Brain microvascular endothelial cell (primary cell): Measurements from ENCODE around the gene RALGAPA1.

Experiments
- DNase-seq: peaks from one replicate; pipeline ENCODE4 v3.0.0-alpha.2; 2020
- H3K27ac ChIP-seq: fragments of 250-450 bp; sonication (Bioruptor Pico); 2 replicates; pipeline ENCODE4 v1.5.1; 2020; ENCODE audit warnings: mild to moderate bottlenecking, moderate library complexity
- H3K27me3 ChIP-seq: fragments of 250-450 bp; sonication (Bioruptor Pico); replicated peaks from 2 replicates; pipeline ENCODE4 v1.5.1; 2020; ENCODE audit warnings: mild to moderate bottlenecking
- H3K36me3 ChIP-seq: fragments of 250-450 bp; sonication (Bioruptor Pico); replicated peaks from 2 replicates; pipeline ENCODE4 v1.5.1; 2020; ENCODE audit warnings: mild to moderate bottlenecking
- H3K4me3 ChIP-seq: 2 replicates; pipeline ENCODE4 v1.5.1; 2011; ENCODE audit warnings: low read depth, mild to moderate bottlenecking, control low read depth, low read length, moderate library complexity
- in situ Hi-C: cut with HindIII; loops from 2 replicates; pipeline ENCODE4 v1.10.0; 2017; ENCODE audit warnings: low sequenced_read_pairs, low pct_ligation_motif_present
- TF ChIP-seq, protein P1 (sequence below): IDR thresholded peaks from 2 replicates; pipeline ENCODE4 v1.5.1; 2011; ENCODE audit warnings: low read depth, mild to moderate bottlenecking, moderate library complexity, low read length, control low read depth, inconsistent platforms; ENCODE audit errors: missing control alignments

RALGAPA1 gene

DNA sequence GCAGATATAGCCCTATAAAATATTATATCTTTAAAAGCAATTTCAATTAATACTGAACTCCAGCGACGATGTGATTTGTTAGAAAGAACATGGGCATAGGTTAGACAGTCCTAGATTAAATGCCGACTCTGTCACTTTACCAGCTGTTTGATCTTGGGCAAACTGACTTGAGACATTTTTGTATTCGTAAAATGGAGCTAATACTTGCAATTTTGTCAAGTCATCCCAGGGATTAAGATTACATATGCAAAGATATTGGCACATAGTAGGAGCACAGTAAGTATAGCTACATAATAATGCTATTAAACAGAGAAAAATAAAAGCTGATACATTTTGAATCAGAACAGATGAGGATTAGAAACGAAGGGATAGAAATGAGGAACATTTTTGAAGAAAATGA, 266.1 kb downstream of the RALGAPA1 start:
- no peak for DNase-seq
- in situ Hi-C loops: no loop called here
- no peaks in the 10 kb centered on the region for H3K27me3 ChIP-seq
- H3K27ac ChIP-seq: no peak overlapping the region
- TF ChIP-seq, protein P1, sequence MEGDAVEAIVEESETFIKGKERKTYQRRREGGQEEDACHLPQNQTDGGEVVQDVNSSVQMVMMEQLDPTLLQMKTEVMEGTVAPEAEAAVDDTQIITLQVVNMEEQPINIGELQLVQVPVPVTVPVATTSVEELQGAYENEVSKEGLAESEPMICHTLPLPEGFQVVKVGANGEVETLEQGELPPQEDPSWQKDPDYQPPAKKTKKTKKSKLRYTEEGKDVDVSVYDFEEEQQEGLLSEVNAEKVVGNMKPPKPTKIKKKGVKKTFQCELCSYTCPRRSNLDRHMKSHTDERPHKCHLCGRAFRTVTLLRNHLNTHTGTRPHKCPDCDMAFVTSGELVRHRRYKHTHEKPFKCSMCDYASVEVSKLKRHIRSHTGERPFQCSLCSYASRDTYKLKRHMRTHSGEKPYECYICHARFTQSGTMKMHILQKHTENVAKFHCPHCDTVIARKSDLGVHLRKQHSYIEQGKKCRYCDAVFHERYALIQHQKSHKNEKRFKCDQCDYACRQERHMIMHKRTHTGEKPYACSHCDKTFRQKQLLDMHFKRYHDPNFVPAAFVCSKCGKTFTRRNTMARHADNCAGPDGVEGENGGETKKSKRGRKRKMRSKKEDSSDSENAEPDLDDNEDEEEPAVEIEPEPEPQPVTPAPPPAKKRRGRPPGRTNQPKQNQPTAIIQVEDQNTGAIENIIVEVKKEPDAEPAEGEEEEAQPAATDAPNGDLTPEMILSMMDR: no peak
- H3K36me3 ChIP-seq: no peaks in the 10 kb centered on the region
- no peak overlapping the region for H3K4me3 ChIP-seq

DNA sequence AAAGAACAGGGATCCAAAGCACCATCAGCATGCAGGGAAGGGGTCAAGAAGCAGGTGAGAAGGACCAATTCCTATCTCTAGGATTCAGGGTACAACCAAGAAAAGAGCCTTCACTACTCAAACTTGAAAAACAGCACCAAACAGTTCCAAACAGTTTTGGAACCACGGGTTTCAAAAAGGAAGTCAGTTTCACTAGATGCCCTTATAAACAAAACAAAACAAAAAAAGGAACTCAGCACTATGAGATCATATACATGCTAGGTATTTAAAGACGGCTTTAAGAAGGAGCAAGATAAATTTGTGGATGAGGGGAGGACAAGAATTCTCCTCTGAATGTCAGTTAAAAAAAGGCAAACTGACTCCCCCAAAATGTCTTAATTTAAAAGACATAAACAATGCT, 269.1 kb downstream of the RALGAPA1 start:
- H3K36me3 ChIP-seq: no peaks in the 10 kb centered on the region
- peaks cover under 1% of the 10 kb centered on the region for H3K27me3 ChIP-seq
- no peak overlapping the region for H3K4me3 ChIP-seq
- no peak overlapping the region for H3K27ac ChIP-seq
- no peak for DNase-seq
- in situ Hi-C loops: no loop called here
- TF ChIP-seq, protein P1: no peak

DNA sequence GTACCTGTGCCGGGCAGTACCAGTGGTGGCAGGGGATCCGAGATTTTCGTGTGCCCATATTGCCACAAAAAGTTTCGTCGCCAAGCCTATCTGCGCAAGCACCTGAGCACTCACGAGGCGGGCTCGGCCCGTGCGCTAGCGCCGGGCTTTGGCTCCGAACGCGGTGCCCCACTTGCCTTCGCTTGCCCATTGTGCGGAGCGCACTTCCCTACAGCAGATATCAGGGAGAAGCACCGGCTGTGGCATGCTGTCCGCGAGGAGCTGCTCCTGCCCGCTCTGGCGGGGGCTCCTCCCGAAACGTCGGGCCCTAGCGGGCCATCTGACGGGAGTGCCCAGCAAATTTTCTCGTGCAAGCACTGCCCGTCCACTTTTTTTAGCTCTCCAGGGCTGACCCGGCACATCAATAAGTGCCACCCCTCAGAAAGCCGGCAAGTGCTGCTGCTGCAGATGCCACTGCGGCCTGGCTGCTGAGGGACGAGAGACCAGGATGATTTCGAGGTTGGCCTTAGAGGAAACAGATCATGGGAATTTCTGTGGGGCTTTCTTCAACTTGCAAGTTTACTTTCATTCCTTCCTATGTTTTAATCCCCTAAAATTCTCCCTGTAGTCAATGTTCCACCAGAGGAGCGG, 273.5 kb downstream of the RALGAPA1 start:
- TF ChIP-seq, protein P1: no peak
- in situ Hi-C loops: no loop called here
- peak overlapping the region; percentile 34 for H3K4me3 ChIP-seq
- no peak for DNase-seq
- no peak overlapping the region for H3K27ac ChIP-seq
- peaks cover 21% of the 10 kb centered on the region for H3K27me3 ChIP-seq
- no peaks in the 10 kb centered on the region for H3K36me3 ChIP-seq

DNA sequence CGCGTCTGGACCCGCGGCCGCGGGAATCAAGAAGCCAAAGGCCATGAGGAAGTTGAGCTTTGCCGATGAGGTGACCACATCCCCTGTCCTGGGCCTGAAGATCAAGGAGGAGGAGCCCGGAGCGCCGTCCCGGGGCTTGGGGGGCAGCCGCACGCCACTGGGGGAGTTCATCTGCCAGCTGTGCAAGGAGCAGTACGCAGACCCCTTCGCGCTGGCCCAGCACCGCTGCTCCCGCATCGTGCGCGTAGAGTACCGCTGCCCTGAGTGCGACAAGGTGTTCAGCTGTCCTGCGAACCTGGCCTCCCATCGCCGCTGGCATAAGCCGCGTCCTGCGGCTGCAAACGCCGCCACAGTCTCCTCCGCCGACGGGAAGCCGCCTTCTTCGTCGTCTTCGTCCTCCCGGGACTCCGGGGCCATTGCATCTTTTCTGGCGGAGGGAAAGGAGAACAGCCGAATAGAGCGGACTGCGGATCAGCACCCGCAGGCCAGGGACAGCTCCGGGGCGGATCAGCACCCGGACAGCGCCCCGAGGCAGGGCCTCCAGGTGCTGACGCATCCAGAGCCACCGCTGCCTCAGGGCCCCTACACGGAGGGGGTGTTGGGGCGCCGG, 274.1 kb downstream of the RALGAPA1 start:
- TF ChIP-seq, protein P1: no peak
- Histone ChIP-seq H3K4me3 (peak overlapping the region; percentile 34), H3K27me3 (peaks cover 24% of the 10 kb centered on the region), H3K36me3 (no peaks in the 10 kb centered on the region), H3K27ac (no peak overlapping the region)
- peak; percentile 42 for DNase-seq
- in situ Hi-C loops: no loop called here

DNA sequence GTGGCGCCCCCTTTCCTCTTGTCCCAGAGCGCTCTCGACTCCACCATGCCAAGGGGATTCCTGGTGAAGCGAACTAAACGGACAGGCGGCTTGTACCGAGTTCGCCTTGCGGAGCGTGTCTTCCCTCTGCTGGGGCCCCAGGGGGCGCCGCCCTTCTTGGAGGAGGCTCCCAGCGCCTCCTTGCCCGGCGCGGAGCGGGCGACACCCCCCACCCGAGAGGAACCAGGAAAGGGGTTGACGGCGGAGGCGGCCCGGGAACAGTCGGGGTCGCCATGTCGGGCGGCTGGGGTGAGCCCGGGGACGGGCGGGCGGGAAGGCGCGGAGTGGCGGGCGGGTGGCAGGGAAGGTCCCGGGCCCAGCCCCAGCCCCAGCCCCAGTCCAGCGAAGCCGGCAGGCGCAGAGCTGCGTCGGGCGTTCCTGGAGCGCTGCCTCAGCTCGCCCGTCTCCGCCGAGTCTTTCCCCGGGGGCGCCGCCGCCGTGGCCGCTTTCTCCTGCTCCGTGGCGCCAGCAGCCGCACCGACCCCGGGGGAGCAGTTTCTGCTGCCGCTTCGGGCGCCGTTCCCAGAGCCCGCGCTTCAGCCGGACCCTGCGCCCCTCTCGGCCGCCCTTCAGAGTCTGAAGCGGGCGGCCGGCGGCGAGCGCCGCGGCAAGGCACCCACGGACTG, 274.8 kb downstream of the RALGAPA1 start:
- no peaks in the 10 kb centered on the region for H3K36me3 ChIP-seq
- peak overlapping the region; percentile 61 for H3K4me3 ChIP-seq
- H3K27me3 ChIP-seq: peaks cover 26% of the 10 kb centered on the region
- no peak for DNase-seq
- in situ Hi-C loops: no loop called here
- H3K27ac ChIP-seq: no peak overlapping the region
- TF ChIP-seq, protein P1: peak; percentile 41
